Thyroid gland (tissue), 4 donors: Measurements from ENCODE around the gene AFF2. TPM values are rescaled to one million over a fixed set of nuclear protein-coding genes. Genes with fewer than 3 reads are reported as not detected.

ENCODE experiments used
- DNase-seq, 2 donors: peaks; one replicate each; pipeline ENCODE4 v3.0.0-alpha.2; 2019
- H3K27ac ChIP-seq, 3 donors: fragments of 200-600 bp; sonication (generic); 1 replicate in 2 of 3; 2 replicates in 1 of 3; pipeline ENCODE4 v1.5.1; 2016 to 2019; ENCODE audit warnings: mild to moderate bottlenecking in 1 of 3, moderate library complexity in 1 of 3
- H3K27me3 ChIP-seq: fragments of 200-600 bp; sonication (generic); one replicate; pipeline ENCODE4 v1.5.1; 2019
- H3K36me3 ChIP-seq, 2 donors: fragments of 200-600 bp; sonication (generic); one replicate each; pipeline ENCODE4 v1.5.1; 2016 to 2019
- H3K4me1 ChIP-seq, 2 donors: fragments of 200-600 bp; sonication (generic); one replicate each; pipeline ENCODE4 v1.5.1; 2017 to 2019
- H3K4me3 ChIP-seq, 3 donors: fragments of 200-600 bp; sonication (generic); replicated peaks in 1 of 3; 1 replicate in 2 of 3; 2 replicates in 1 of 3; pipeline ENCODE4 v1.5.1; 2016; ENCODE audit warnings: mild to moderate bottlenecking in 1 of 3
- H3K9me3 ChIP-seq: fragments of 200-600 bp; sonication (generic); one replicate; pipeline ENCODE4 v1.5.1; 2017
- CTCF ChIP-seq, 6 experiments: fragments of 200-600 bp in 3 of 6; fragments of 450-650 bp in 3 of 6; sonication (generic) in 3 of 6; IDR thresholded peaks; one replicate each; pipeline ENCODE4 v1.5.1; 2016 to 2019; ENCODE audit warnings: antibody characterized with exemption in 6 of 6, mild to moderate bottlenecking in 2 of 6, inconsistent platforms in 1 of 6, moderate library complexity in 1 of 6
- POLR2A ChIP-seq, 2 donors: fragments of 450-650 bp; IDR thresholded peaks; one replicate each; pipeline ENCODE4 v1.6.1; 2017; ENCODE audit warnings: antibody characterized with exemption in 2 of 2, mild to moderate bottlenecking in 2 of 2, moderate library complexity in 1 of 2
- WGBS, 2 donors: methylation state at CpG; one replicate each; pipeline ENCODE4 v1.1.5; 2017; 5-methylcytosine and 5-hydroxymethylcytosine counted together
- intact Hi-C: fragments of 100-400 bp; cut with DNase I; formaldehyde crosslinking; loops from one replicate; pipeline ENCODE4 v1.15.1; 2023
- total RNA-seq, 4 donors: library from RNA; depleted of rRNA; stranded (reverse); fragments of >200 nt; gene quantifications; one replicate each; pipeline ENCODE4 v1.2.3, GENCODE V29; 2016

Gene AFF2
- total RNA-seq, 4 donors from 2014 or later: 3.7 to 6.5 (median 4.4) TPM

GRCh38 chrX:148633218-148633908, 132.9 kb downstream of the AFF2 start:
- intact Hi-C loops: no loop called here
- no peak for DNase-seq
- TF ChIP-seq POLR2A (IDR thresholded peaks at IDR 0.05): no peak
- TF ChIP-seq CTCF (IDR thresholded peaks at IDR 0.05): no peak
- Histone ChIP-seq H3K27ac (no peak overlapping the region), H3K9me3 (no peaks in the 10 kb centered on the region), H3K4me3 (no peak overlapping the region), H3K36me3 (no peaks in the 10 kb centered on the region), H3K27me3 (no peaks in the 10 kb centered on the region), H3K4me1 (no peaks in the 10 kb centered on the region)
- 90 to 96% methylated on average over 7 of the region's 7 CpGs for WGBS, 2 donors

- H3K9me3 ChIP-seq: no peaks in the 10 kb centered on the region
- H3K4me3 ChIP-seq: no peak overlapping the region
- H3K4me1 ChIP-seq: no peaks in the 10 kb centered on the region
- no peak overlapping the region for H3K27ac ChIP-seq
- 60 to 71% methylated on average over 1 of the region's 1 CpG for WGBS, 2 donors
- no peak for DNase-seq
- H3K27me3 ChIP-seq: no peaks in the 10 kb centered on the region
- intact Hi-C loops: no loop called here
- H3K36me3 ChIP-seq: no peaks in the 10 kb centered on the region
- TF ChIP-seq CTCF (IDR thresholded peaks at IDR 0.05) (no peak), POLR2A (IDR thresholded peaks at IDR 0.05) (no peak)
Measured at GRCh38 chrX:148634591-148634990, 134.2 kb downstream of the AFF2 start.

- Histone ChIP-seq H3K27me3 (no peaks in the 10 kb centered on the region), H3K9me3 (no peaks in the 10 kb centered on the region), H3K27ac (no peak overlapping the region), H3K36me3 (no peaks in the 10 kb centered on the region), H3K4me1 (no peaks in the 10 kb centered on the region), H3K4me3 (no peak overlapping the region)
- WGBS, 2 donors: 88 to 89% methylated on average over 3 of the region's 3 CpGs
- DNase-seq: no peak
- intact Hi-C loops: no loop called here
- TF ChIP-seq CTCF (IDR thresholded peaks at IDR 0.05): no peak
- TF ChIP-seq POLR2A (IDR thresholded peaks at IDR 0.05): no peak
Measured at GRCh38 chrX:148643460-148643859, 143.0 kb downstream of the AFF2 start.

- TF ChIP-seq CTCF (IDR thresholded peaks at IDR 0.05): no peak
- no peak for TF ChIP-seq POLR2A (IDR thresholded peaks at IDR 0.05)
- no peak overlapping the region for H3K27ac ChIP-seq
- intact Hi-C loops: no loop called here
- no peaks in the 10 kb centered on the region for H3K9me3 ChIP-seq
- no peak for DNase-seq
- H3K36me3 ChIP-seq: no peaks in the 10 kb centered on the region
- no peaks in the 10 kb centered on the region for H3K4me1 ChIP-seq
- no peak overlapping the region for H3K4me3 ChIP-seq
- 94 to 97% methylated on average over 4 of the region's 4 CpGs for WGBS, 2 donors
- H3K27me3 ChIP-seq: no peaks in the 10 kb centered on the region
Measured at GRCh38 chrX:148647651-148648050, 147.2 kb downstream of the AFF2 start.

- Histone ChIP-seq H3K36me3 (no peaks in the 10 kb centered on the region), H3K4me3 (no peak overlapping the region), H3K27ac (no peak overlapping the region), H3K4me1 (no peaks in the 10 kb centered on the region), H3K27me3 (no peaks in the 10 kb centered on the region), H3K9me3 (no peaks in the 10 kb centered on the region)
- intact Hi-C loops: no loop called here
- DNase-seq: no peak
- no peak for TF ChIP-seq CTCF (IDR thresholded peaks at IDR 0.05)
- TF ChIP-seq POLR2A (IDR thresholded peaks at IDR 0.05): no peak
- WGBS, 2 donors: 61 to 62% methylated on average over 8 of the region's 8 CpGs
Measured at GRCh38 chrX:148649145-148649795, 148.9 kb downstream of the AFF2 start.
